SK-N-SH (cell line): ENCODE measurements around the gene CHRM1. TPM values are rescaled to one million over a fixed set of nuclear protein-coding genes. Genes with fewer than 3 reads are reported as not detected.
A peak's percentile ranks its signal among the peaks of the same experiment; 100 is the strongest.

Experiments
- CTCF ChIA-PET: fragments of 300-600, 350-600 bp; formaldehyde crosslinking; extraction: SDS; loops from one replicate; lab custom pipeline; 2021; lab: Yijun Ruan, JAX
- POLR2A ChIA-PET: fragments of 350-600 bp; sonication (Branson Sonifier 250); formaldehyde crosslinking; extraction: SDS; loops from one replicate; lab custom pipeline; 2020; ENCODE audit warnings: antibody characterized with exemption, inconsistent platforms; lab: Yijun Ruan, JAX
- DNase-seq: peaks from one replicate; pipeline ENCODE4 v3.0.0; 2012
- H2AFZ ChIP-seq: fragments of 200-600 bp; sonication (generic); 2 replicates; pipeline ENCODE4 v1.8.1; 2016; ENCODE audit warnings: antibody characterized with exemption, mild to moderate bottlenecking, low read depth
- H3F3A ChIP-seq: fragments of 200-600 bp; sonication (generic); replicated peaks from 2 replicates; pipeline ENCODE3; 2016; ENCODE audit warnings: antibody characterized with exemption, mild to moderate bottlenecking; ENCODE audit not compliant: insufficient read depth
- H3K27ac ChIP-seq, 2 experiments: fragments of 200-500 bp in 1 of 2; fragments of 200-600 bp in 1 of 2; sonication (Bioruptor generic) in 1 of 2; sonication (generic), shearing (Covaris generic) in 1 of 2; 2 replicates each; pipeline versions ENCODE4 v1.5.1 to v1.6.1; 2014 to 2016; ENCODE audit warnings: low read depth in 2 of 2, inconsistent platforms in 1 of 2, low read length in 1 of 2, mild to moderate bottlenecking in 1 of 2, mixed read lengths in 1 of 2
- H3K27me3 ChIP-seq: fragments of 200-600 bp; sonication (generic), shearing (Covaris generic); 2 replicates; pipeline ENCODE4 v1.6.1; 2016; ENCODE audit warnings: mixed run types; ENCODE audit not compliant: insufficient read depth
- H3K36me3 ChIP-seq, 2 experiments: fragments of 200-500 bp in 1 of 2; fragments of 200-600 bp in 1 of 2; sonication (Bioruptor generic) in 1 of 2; sonication (generic) in 1 of 2; replicated peaks in 1 of 2; 2 replicates each; pipeline versions ENCODE3 to v1.5.1; 2014 to 2016; ENCODE audit warnings: low read length in 1 of 2, mild to moderate bottlenecking in 1 of 2; ENCODE audit not compliant: insufficient read depth in 2 of 2, control insufficient read depth in 1 of 2
- H3K4me1 ChIP-seq, 2 experiments: fragments of 200-500 bp in 1 of 2; fragments of 200-600 bp in 1 of 2; sonication (Bioruptor generic) in 1 of 2; sonication (generic), shearing (Covaris generic) in 1 of 2; 2 replicates each; pipeline versions ENCODE4 v1.5.1 to v1.6.1; 2014 to 2016; ENCODE audit warnings: low read depth in 1 of 2, low read length in 1 of 2, mixed run types in 1 of 2; ENCODE audit not compliant: insufficient read depth in 2 of 2, control insufficient read depth in 1 of 2
- H3K4me2 ChIP-seq: fragments of 200-600 bp; sonication (generic), shearing (Covaris generic); 2 replicates; pipeline ENCODE4 v1.6.1; 2017; ENCODE audit warnings: mixed run types
- H3K4me3 ChIP-seq, 2 experiments: fragments of 200-500 bp in 1 of 2; fragments of 200-600 bp in 1 of 2; sonication (Bioruptor generic) in 1 of 2; sonication (generic), shearing (Covaris generic) in 1 of 2; 2 replicates each; pipeline versions ENCODE4 v1.5.1 to v1.8.1; 2014 to 2016; ENCODE audit warnings: low read depth in 2 of 2, inconsistent platforms in 1 of 2, low read length in 1 of 2, mild to moderate bottlenecking in 1 of 2, mixed read lengths in 1 of 2, moderate library complexity in 1 of 2
- H3K79me2 ChIP-seq: fragments of 200-600 bp; sonication (generic); 2 replicates; pipeline ENCODE4 v1.8.1; 2017; ENCODE audit warnings: mild to moderate bottlenecking; ENCODE audit not compliant: insufficient read depth
- H3K9ac ChIP-seq: fragments of 200-600 bp; sonication (generic); 2 replicates; pipeline ENCODE4 v1.6.1; 2017; ENCODE audit warnings: mixed run types
- H3K9me2 ChIP-seq: fragments of 200-600 bp; sonication (generic); 2 replicates; pipeline ENCODE4 v1.6.1; 2017; ENCODE audit warnings: mixed run types
- H3K9me3 ChIP-seq: fragments of 200-600 bp; sonication (generic); 2 replicates; pipeline ENCODE4 v1.6.1; 2017; ENCODE audit warnings: mixed run types, mild to moderate bottlenecking, moderate library complexity
- H4K20me1 ChIP-seq: fragments of 200-600 bp; sonication (generic); 2 replicates; pipeline ENCODE4 v1.6.1; 2017; ENCODE audit warnings: mild to moderate bottlenecking, mixed run types; ENCODE audit not compliant: insufficient read depth
- ELF1 ChIP-seq: IDR thresholded peaks from 2 replicates; pipeline ENCODE4 v1.4.0; 2012
- EP300 ChIP-seq, 2 experiments: IDR thresholded peaks; 2 replicates each; pipeline versions ENCODE4 v1.4.0 to v1.6.1; 2012; ENCODE audit warnings: borderline replicate concordance in 1 of 2, low read depth in 1 of 2, low read length in 1 of 2
- EZH2phosphoT487 ChIP-seq: fragments of 200-600 bp; sonication (generic); IDR thresholded peaks from 2 replicates; pipeline ENCODE4 v1.6.1; 2017; ENCODE audit warnings: low read depth, mixed run types, mild to moderate bottlenecking, antibody characterized with exemption, moderate library complexity, borderline replicate concordance
- FOSL2 ChIP-seq: IDR thresholded peaks from 2 replicates; pipeline ENCODE4 v1.4.0; 2012; ENCODE audit warnings: low read depth, mild to moderate bottlenecking, moderate library complexity, borderline replicate concordance
- FOXJ3 ChIP-seq: sonication (generic); formaldehyde crosslinking; IDR thresholded peaks from 2 replicates; pipeline ENCODE4 v1.5.1; 2020; ENCODE audit warnings: mild to moderate bottlenecking, missing genetic modification reagents
- GABPA ChIP-seq: IDR thresholded peaks from 2 replicates; pipeline ENCODE4 v1.4.0; 2012; ENCODE audit warnings: low read depth, mild to moderate bottlenecking
- GATA2 ChIP-seq: sonication (generic); formaldehyde crosslinking; IDR thresholded peaks from 2 replicates; pipeline ENCODE4 v1.5.0; 2020; ENCODE audit warnings: mild to moderate bottlenecking, missing genetic modification reagents
- IRF3 ChIP-seq: fragments of 150-350 bp; IDR thresholded peaks from 2 replicates; pipeline ENCODE4 v1.6.1; 2016; ENCODE audit warnings: mild to moderate bottlenecking, low read depth, low read length
- JUND ChIP-seq: IDR thresholded peaks from 2 replicates; pipeline ENCODE4 v1.4.0; 2012
- MXI1 ChIP-seq: IDR thresholded peaks from 2 replicates; pipeline ENCODE4 v1.6.1; 2012; ENCODE audit warnings: mild to moderate bottlenecking, low read depth, low read length, improper control_type of control experiment
- NFIC ChIP-seq: IDR thresholded peaks from 2 replicates; pipeline ENCODE4 v1.4.0; 2012; ENCODE audit warnings: borderline replicate concordance
- NRF1 ChIP-seq: IDR thresholded peaks from 2 replicates; pipeline ENCODE4 v1.6.1; 2012; ENCODE audit warnings: low read depth, mild to moderate bottlenecking, low read length
- POLR2AphosphoS5 ChIP-seq: IDR thresholded peaks from 2 replicates; pipeline ENCODE4 v1.6.1; 2012; ENCODE audit warnings: low read depth, low read length
- RAD21 ChIP-seq: IDR thresholded peaks from 2 replicates; pipeline ENCODE4 v1.6.1; 2012; ENCODE audit warnings: mild to moderate bottlenecking, low read length
- RCOR1 ChIP-seq: fragments of 150-350 bp; IDR thresholded peaks from 2 replicates; pipeline ENCODE4 v1.6.1; 2017; ENCODE audit warnings: antibody characterized with exemption, low read length
- SIN3A ChIP-seq: IDR thresholded peaks from 2 replicates; pipeline ENCODE4 v1.6.1; 2012; ENCODE audit warnings: low read depth, mild to moderate bottlenecking, low read length, moderate library complexity, borderline replicate concordance
- SMC3 ChIP-seq: IDR thresholded peaks from 2 replicates; pipeline ENCODE4 v1.6.1; 2012; ENCODE audit warnings: low read depth, low read length, improper control_type of control experiment
- TEAD4 ChIP-seq: IDR thresholded peaks from 2 replicates; pipeline ENCODE4 v1.4.0; 2012; ENCODE audit warnings: mild to moderate bottlenecking, borderline replicate concordance; ENCODE audit not compliant: insufficient read depth
- WGBS: methylation state at CpG from one replicate; pipeline ENCODE4 v1.1.6; 2017; ENCODE audit warnings: low lambda C conversion rate; 5-methylcytosine and 5-hydroxymethylcytosine counted together
- polyA plus RNA-seq, 3 experiments: library from polyadenylated mRNA; depleted of rRNA; stranded (reverse); fragments of >200 nt; gene quantifications; 2 replicates each; pipeline ENCODE4 v1.2.3, GENCODE V29; 2012
- TF ChIP-seq, protein P1 (sequence below): IDR thresholded peaks from 2 replicates; pipeline ENCODE4 v1.4.0; 2012; ENCODE audit warnings: low read depth
- TF ChIP-seq, protein P2 (sequence below): fragments of 200-600 bp; sonication (generic); IDR thresholded peaks from 2 replicates; pipeline ENCODE4 v1.6.1; 2017; ENCODE audit warnings: antibody characterized with exemption, mild to moderate bottlenecking, moderate library complexity

CHRM1 gene
- polyA plus RNA-seq, 1 of the 3 experiments (the other 2 are of a cell fraction): not detected

DNA sequence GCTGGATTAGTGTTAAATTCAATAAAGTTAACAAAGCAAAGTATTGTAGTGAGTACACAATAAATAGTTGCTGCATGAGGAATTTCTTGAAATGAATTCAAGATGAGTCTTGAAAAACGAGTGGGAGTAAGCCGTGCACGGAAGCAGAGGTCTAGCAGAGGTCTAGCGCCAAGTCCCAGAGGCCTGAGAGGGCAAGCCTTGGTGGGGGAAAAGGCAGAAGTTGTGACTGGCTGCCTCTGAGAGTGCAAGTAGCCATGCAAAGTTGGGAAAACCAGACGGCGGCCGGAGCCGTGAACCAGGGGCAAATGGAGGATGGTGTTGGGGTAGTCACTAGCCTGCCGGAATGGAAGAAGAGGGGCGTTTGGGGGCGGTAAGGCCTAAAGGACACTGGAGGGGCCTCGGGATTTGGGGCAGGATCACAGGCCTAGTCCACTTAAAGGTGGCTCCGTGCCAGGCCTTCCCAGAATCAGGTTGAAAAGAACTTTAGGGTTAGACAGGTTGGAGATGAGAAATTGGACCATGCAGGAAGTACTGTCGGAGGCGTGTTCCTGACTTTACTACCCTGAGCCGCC lies 40.8 kb downstream of the CHRM1 start:
- WGBS: 2% methylated on average over 14 of the region's 16 CpGs
- Histone ChIP-seq H3K4me1 (peaks cover 32 to 37% of the 10 kb centered on the region in 2 experiments), H3K27ac (peak overlapping the region; percentile 94 to 98), H3K27me3 (no peaks in the 10 kb centered on the region), H3K9ac (peak overlapping the region; percentile 99), H4K20me1 (peaks cover 27% of the 10 kb centered on the region), H3K9me2 (no peaks in the 10 kb centered on the region), H3K79me2 (peaks cover 57% of the 10 kb centered on the region), H3K4me3 (peak overlapping the region; percentile 82 to 91), H3K4me2 (peak overlapping the region; percentile 94), H3K36me3 (peaks cover 28 to 39% of the 10 kb centered on the region in 2 experiments), H2AFZ (peak overlapping the region; percentile 57; the same call in 1 of the 2 replicates), H3F3A (peaks cover 30% of the 10 kb centered on the region), H3K9me3 (no peaks in the 10 kb centered on the region)
- no peak for DNase-seq
- CTCF ChIA-PET: interaction anchor here (0.7 to 9.5 kb wide), 17 partner anchors 9 to 232 kb away, joined by 3 to 76 read pairs (median 4); partner anchors contain the start of genes TAF6L and TMEM179B
- TF ChIP-seq RCOR1 (no peak), IRF3 (no peak), FOSL2 (no peak), FOXJ3 (CRISPR knock-in tag) (no peak), MXI1 (no peak), POLR2AphosphoS5 (no peak), TEAD4 (no peak), EZH2phosphoT487 (no peak), GATA2 (no peak), RAD21 (no peak), SMC3 (no peak), SIN3A (no peak), JUND (no peak), ELF1 (0 out of 2 replicates have a peak, but pooled peaks have one; percentile 39), EP300 (IDR thresholded peaks at IDR 0.05; ENCODE audit: borderline replicate concordance in 1 of 2, low read depth in 1 of 2, low read length in 1 of 2) (no peak), NFIC (peak; percentile 16; the same call in 1 of the 2 replicates), GABPA (no peak), NRF1 (no peak)
- TF ChIP-seq, protein P1, sequence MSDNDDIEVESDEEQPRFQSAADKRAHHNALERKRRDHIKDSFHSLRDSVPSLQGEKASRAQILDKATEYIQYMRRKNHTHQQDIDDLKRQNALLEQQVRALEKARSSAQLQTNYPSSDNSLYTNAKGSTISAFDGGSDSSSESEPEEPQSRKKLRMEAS: 0 out of 2 replicates have a peak, but pooled peaks have one; percentile 11
- TF ChIP-seq, protein P2, sequence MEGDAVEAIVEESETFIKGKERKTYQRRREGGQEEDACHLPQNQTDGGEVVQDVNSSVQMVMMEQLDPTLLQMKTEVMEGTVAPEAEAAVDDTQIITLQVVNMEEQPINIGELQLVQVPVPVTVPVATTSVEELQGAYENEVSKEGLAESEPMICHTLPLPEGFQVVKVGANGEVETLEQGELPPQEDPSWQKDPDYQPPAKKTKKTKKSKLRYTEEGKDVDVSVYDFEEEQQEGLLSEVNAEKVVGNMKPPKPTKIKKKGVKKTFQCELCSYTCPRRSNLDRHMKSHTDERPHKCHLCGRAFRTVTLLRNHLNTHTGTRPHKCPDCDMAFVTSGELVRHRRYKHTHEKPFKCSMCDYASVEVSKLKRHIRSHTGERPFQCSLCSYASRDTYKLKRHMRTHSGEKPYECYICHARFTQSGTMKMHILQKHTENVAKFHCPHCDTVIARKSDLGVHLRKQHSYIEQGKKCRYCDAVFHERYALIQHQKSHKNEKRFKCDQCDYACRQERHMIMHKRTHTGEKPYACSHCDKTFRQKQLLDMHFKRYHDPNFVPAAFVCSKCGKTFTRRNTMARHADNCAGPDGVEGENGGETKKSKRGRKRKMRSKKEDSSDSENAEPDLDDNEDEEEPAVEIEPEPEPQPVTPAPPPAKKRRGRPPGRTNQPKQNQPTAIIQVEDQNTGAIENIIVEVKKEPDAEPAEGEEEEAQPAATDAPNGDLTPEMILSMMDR: no peak
- POLR2A ChIA-PET: interaction anchor here (1.0 to 3.3 kb wide), 4 partner anchors 24 to 153 kb away, joined by 3 to 34 read pairs (median 18); partner anchors contain the start of gene HNRNPUL2
